PC-3 (cell line): ENCODE measurements around the gene GBX2. TPM values are rescaled to one million over a fixed set of nuclear protein-coding genes. Genes with fewer than 3 reads are reported as not detected.

ENCODE experiments used
- ATAC-seq: fragments of 200-7000 bp; cut with Tn5 transposase; 2 replicates; pipeline ENCODE4 v1.9.1; 2020; ENCODE audit warnings: mild to moderate bottlenecking, moderate library complexity
- BruUV-seq: library from RNA; stranded (reverse); fragments of 400-500 nt; replicated peaks from 2 replicates; lab custom pipeline; 2021; lab: Mats Ljungman, UMichigan
- CTCF ChIA-PET: fragments of 300-600 bp; sonication (Branson Sonifier 250); formaldehyde crosslinking; loops from one replicate; lab custom pipeline; 2022; ENCODE audit warnings: antibody characterized with exemption; lab: Charles Lee
- POLR2A ChIA-PET: fragments of 300-600 bp; sonication (Branson Sonifier 250); formaldehyde crosslinking; loops from one replicate; lab custom pipeline; 2022; ENCODE audit warnings: antibody characterized with exemption; ENCODE audit not compliant: unreplicated experiment; lab: Charles Lee
- DNase-seq: peaks from one replicate; pipeline ENCODE4 v3.0.0-alpha.2; 2015
- H2AFZ ChIP-seq: fragments of 300-600 bp; sonication (generic); 2 replicates; pipeline ENCODE4 v1.6.0; 2016; ENCODE audit warnings: antibody characterized with exemption, low read length
- H3F3A ChIP-seq: fragments of 300-600 bp; sonication (generic); one replicate; pipeline ENCODE4 v1.6.0; 2017; ENCODE audit warnings: antibody characterized with exemption, low read length, control low read depth, mild to moderate bottlenecking; ENCODE audit not compliant: unreplicated experiment
- H3K27ac ChIP-seq: fragments of 300-600 bp; sonication (generic); 2 replicates; pipeline ENCODE4 v1.5.1; 2016; ENCODE audit warnings: mild to moderate bottlenecking, low read length
- H3K27me3 ChIP-seq: fragments of 300-600 bp; sonication (generic); 2 replicates; pipeline ENCODE4 v1.6.1; 2016; ENCODE audit warnings: low read length, mixed read lengths
- H3K36me3 ChIP-seq: fragments of 300-600 bp; sonication (generic); 2 replicates; pipeline ENCODE4 v1.6.1; 2016; ENCODE audit warnings: low read depth, mixed run types, low read length, mixed read lengths
- H3K4me1 ChIP-seq: fragments of 300-600 bp; sonication (generic); 2 replicates; pipeline ENCODE4 v1.5.1; 2016; ENCODE audit warnings: low read length; ENCODE audit not compliant: insufficient read depth
- H3K4me2 ChIP-seq: fragments of 300-600 bp; sonication (generic); 2 replicates; pipeline ENCODE4 v1.6.0; 2016; ENCODE audit warnings: low read length
- H3K4me3 ChIP-seq: fragments of 300-600 bp; sonication (generic); 2 replicates; pipeline ENCODE4 v1.5.1; 2016; ENCODE audit warnings: mild to moderate bottlenecking, low read length, mixed read lengths
- H3K79me2 ChIP-seq: fragments of 300-600 bp; sonication (generic); 2 replicates; pipeline ENCODE4 v1.6.1; 2017; ENCODE audit warnings: low read length, mixed read lengths
- H3K9ac ChIP-seq: fragments of 300-600 bp; sonication (generic); 2 replicates; pipeline ENCODE4 v1.6.0; 2016; ENCODE audit warnings: mild to moderate bottlenecking, low read length
- H3K9me2 ChIP-seq: fragments of 300-600 bp; sonication (generic); replicated peaks from 2 replicates; pipeline ENCODE4 v1.6.1; 2016; ENCODE audit warnings: mixed run types, low read length, mixed read lengths
- H3K9me3 ChIP-seq: fragments of 300-600 bp; sonication (generic); 2 replicates; pipeline ENCODE4 v1.6.1; 2016; ENCODE audit warnings: low read length, mixed read lengths
- H4K20me1 ChIP-seq: fragments of 300-600 bp; sonication (generic); 2 replicates; pipeline ENCODE4 v1.6.1; 2016; ENCODE audit warnings: low read length, mixed read lengths
- EZH2 ChIP-seq: fragments of 300-600 bp; sonication (generic); IDR thresholded peaks from one replicate; pipeline ENCODE4 v1.6.1; 2017; ENCODE audit warnings: antibody characterized with exemption, mild to moderate bottlenecking, low read length; ENCODE audit not compliant: unreplicated experiment
- EZH2phosphoT487 ChIP-seq: fragments of 300-600 bp; sonication (generic); IDR thresholded peaks from 2 replicates; pipeline ENCODE4 v1.6.1; 2018; ENCODE audit warnings: mild to moderate bottlenecking, antibody characterized with exemption, low read length, borderline replicate concordance
- intact Hi-C: fragments of 100-400 bp; cut with micrococcal nuclease; formaldehyde crosslinking; loops from 2 replicates; pipeline ENCODE4 v1.9.0; 2023
- total RNA-seq: library from RNA; depleted of rRNA; stranded (reverse); fragments of >200 nt; gene quantifications from 2 replicates; pipeline ENCODE4 v1.2.3, GENCODE V29; 2014
- TF ChIP-seq, protein P1 (sequence below): fragments of 300-600 bp; sonication (generic); conservative IDR thresholded peaks from 2 replicates; pipeline ENCODE4 v1.5.1; 2017; ENCODE audit warnings: antibody characterized with exemption, low read depth, mild to moderate bottlenecking, low read length

GBX2 gene
- total RNA-seq, 1 experiment from 2014 or later, result 30.5 TPM

DNA sequence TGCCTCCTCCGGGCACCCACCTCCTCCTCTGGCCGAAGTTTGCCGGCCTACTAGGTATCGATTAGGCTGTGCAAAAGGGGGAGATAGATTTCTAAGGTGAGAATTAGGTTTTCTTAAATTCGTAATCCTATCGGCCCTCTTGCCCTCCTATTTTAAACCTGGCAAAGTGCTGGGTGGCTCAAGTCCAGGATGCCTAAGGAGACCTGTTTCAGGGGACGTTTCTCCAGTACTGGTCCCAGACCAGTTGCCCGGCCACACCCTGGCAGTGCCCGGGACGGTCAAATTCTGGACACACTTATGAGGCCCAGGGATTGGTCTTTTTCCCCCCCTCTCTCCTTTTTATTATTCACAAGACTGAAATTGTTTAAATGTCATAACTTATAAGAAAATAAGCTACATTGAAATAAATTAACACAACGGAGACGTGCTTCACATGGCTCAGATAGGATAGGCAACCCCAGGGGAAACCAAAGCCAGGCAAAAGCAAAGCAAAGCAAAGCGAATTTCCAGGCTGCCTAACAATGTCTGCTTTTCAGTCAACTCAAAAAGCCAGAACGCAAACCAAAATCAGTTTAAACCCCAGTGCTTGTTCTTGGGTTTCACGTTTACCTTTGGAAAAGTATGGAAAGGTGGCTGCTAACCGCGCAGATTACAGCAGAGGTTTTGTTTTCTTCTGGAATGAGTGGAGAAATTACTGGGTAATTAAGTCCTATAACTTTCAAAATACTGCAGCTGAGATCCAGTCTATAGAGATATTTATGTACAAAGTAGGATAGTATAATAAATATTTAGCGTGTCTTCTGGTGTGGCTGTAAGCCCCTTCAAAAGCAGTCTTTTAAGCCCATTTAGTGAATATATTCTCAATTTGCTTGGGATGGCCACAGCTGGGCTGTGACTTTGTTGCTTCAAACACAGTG is 3.0 kb downstream of the GBX2 start:
- ChIA-PET POLR2A (no interaction called here), CTCF (no interaction called here)
- no peaks in the 10 kb centered on the region for H4K20me1 ChIP-seq
- H3K4me1 ChIP-seq, result peaks cover 10% of the 10 kb centered on the region
- H3K79me2 ChIP-seq, result peaks cover 41% of the 10 kb centered on the region
- H3K9me2 ChIP-seq, result no peaks in the 10 kb centered on the region
- no peaks in the 10 kb centered on the region for H3K36me3 ChIP-seq
- H3K4me2 ChIP-seq, result peak overlapping the region; percentile 99
- no peak overlapping the region for H2AFZ ChIP-seq
- intact Hi-C loops, result loop anchor here (5.0 kb wide), 1 partner anchor 118 kb away; no protein-coding TSS in a partner anchor
- H3K9me3 ChIP-seq, result no peaks in the 10 kb centered on the region
- peak overlapping the region; percentile 63 for H3K9ac ChIP-seq
- DNase-seq, result no peak
- no peaks in the 10 kb centered on the region for H3K27me3 ChIP-seq
- ATAC-seq, result no peak
- no peak for TF ChIP-seq EZH2
- no peak for TF ChIP-seq EZH2phosphoT487
- TF ChIP-seq, protein P1, sequence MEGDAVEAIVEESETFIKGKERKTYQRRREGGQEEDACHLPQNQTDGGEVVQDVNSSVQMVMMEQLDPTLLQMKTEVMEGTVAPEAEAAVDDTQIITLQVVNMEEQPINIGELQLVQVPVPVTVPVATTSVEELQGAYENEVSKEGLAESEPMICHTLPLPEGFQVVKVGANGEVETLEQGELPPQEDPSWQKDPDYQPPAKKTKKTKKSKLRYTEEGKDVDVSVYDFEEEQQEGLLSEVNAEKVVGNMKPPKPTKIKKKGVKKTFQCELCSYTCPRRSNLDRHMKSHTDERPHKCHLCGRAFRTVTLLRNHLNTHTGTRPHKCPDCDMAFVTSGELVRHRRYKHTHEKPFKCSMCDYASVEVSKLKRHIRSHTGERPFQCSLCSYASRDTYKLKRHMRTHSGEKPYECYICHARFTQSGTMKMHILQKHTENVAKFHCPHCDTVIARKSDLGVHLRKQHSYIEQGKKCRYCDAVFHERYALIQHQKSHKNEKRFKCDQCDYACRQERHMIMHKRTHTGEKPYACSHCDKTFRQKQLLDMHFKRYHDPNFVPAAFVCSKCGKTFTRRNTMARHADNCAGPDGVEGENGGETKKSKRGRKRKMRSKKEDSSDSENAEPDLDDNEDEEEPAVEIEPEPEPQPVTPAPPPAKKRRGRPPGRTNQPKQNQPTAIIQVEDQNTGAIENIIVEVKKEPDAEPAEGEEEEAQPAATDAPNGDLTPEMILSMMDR, result no peak
- H3F3A ChIP-seq, result no peaks in the 10 kb centered on the region
- H3K27ac ChIP-seq, result no peak overlapping the region
- BruUV-seq, result no TSS peak
- H3K4me3 ChIP-seq, result peak overlapping the region; percentile 91

DNA sequence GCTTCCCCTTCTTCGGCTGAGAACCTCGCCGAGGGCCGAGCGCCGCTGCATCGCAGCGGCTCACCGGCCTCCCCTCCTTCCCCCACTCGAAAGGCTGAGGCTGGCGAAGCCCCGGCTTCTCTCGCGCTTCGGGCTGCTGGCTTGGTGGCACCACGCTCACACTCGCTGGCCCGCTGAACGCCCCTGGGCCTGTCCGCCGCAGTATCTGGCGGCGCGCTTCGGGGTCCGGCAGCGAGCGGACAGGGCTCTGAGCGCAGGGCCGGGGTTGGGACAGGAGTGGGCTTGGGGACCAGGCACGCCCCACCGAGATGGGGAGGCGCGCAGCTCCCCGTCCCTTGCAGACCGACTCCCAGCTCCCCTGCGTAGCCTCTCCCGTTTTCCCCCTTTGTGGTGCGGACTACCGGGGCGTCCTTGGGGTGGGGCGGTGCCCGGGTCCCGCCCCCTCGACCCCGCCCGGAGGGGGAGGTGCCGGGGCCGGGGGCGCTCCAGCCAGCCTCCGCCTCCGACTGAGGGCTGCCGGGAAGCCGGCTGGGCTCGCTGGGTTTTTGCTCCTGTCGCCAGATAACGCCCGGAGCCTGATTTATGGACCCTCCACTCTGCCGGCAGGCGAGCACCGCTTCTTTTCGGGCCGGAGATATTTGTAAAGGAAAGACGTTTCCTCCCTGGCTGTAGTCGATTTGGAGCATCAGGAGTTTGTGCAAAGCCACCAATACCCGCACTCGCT is 3.8 kb downstream of the GBX2 start:
- peak overlapping the region; percentile 63; the same call in 1 of the 2 replicates for H3K9ac ChIP-seq
- CTCF ChIA-PET, result no interaction called here
- DNase-seq, result no peak

More for the DNA sequence above, 3.8 kb downstream of the GBX2 start:
- H4K20me1 ChIP-seq, result no peaks in the 10 kb centered on the region
- H3K9me2 ChIP-seq, result no peaks in the 10 kb centered on the region
- no peaks in the 10 kb centered on the region for H3K36me3 ChIP-seq
- H3K27ac ChIP-seq, result no peak overlapping the region
- no peak overlapping the region for H2AFZ ChIP-seq
- H3K4me1 ChIP-seq, result peaks cover 8% of the 10 kb centered on the region
- intact Hi-C loops, result no loop called here
- no peak for ATAC-seq
- no peaks in the 10 kb centered on the region for H3K9me3 ChIP-seq
- peak overlapping the region; percentile 91; the same call in 1 of the 2 replicates for H3K4me3 ChIP-seq
- H3K4me2 ChIP-seq, result 0 out of 2 replicates have a peak overlapping the region, but pooled peaks have one; percentile 99
- peaks cover 40% of the 10 kb centered on the region for H3K79me2 ChIP-seq
- POLR2A ChIA-PET, result no interaction called here
- H3K27me3 ChIP-seq, result no peaks in the 10 kb centered on the region
- no TSS peak for BruUV-seq
- no peaks in the 10 kb centered on the region for H3F3A ChIP-seq
- TF ChIP-seq, protein P1, result no peak
- TF ChIP-seq EZH2 (no peak), EZH2phosphoT487 (no peak)
